ENCODE measurements around the gene GNG7. TPM values are rescaled to one million over a fixed set of nuclear protein-coding genes. Genes with fewer than 3 reads are reported as not detected.

Gene GNG7
- total and polyA plus RNA-seq, 10 of the 15 experiments (the other 5 are each of a cell fraction or from before 2014, with no cell fraction given) = 1.9 to 13.6 (median 6.5) TPM

DNA sequence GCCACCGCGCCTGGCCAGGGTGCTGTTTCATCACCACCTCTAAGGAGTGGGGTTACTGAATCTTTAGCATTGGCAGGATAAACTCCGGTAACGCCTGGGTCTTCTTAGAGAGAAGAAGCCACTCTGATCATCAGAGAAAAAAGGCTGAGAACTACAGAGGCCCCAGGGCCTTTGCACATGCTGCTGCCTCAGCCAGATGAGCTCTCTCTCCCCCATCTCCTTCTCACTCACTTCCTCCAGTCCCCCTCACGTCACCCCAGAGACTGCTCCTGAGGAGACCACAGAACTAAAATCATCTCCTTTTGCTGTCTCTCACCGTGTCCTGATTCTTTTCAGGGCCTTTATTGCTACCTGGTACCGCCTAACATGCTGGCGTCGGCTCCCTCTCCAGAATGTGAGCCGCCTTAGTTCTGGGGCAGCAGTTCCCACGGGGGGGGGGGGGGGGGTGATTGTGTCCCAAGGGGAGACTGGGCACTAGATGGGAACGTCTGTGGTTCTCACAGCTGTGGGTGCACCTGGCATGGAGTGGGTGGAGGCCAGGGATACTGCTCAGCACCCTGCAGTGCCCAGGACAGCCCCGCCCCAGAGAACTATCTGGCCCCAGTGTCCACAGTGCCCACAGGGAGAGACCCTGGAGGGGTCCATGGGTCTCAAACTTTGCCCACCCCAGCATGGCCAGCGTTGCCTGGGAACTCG, 23.8 kb upstream of the GNG7 start:
- ATAC-seq (no peak), FAIRE-seq (no peak), DNase-seq (ENCODE audit: low read depth, low spot score) (no peak)
- no peak overlapping the region for H2AFZ ChIP-seq (ENCODE audit: control insufficient read depth, low read depth, low read length)
- ChIA-PET CTCF (interaction anchor here (1.3 kb wide), 1 partner anchor 78 kb away, joined by 3 read pairs; no protein-coding TSS in a partner anchor), SMC1A (ENCODE audit: uncharacterized antibody, unreplicated experiment) (no interaction called here), POLR2A (no interaction called here), RAD21 (ENCODE audit: unreplicated experiment) (interaction anchor here (1.6 kb wide), 1 partner anchor 78 kb away, joined by 7 read pairs; no protein-coding TSS in a partner anchor)
- no peak overlapping the region for H3K27ac ChIP-seq (ENCODE audit: control insufficient read depth, insufficient read depth)
- H3K4me2 ChIP-seq (ENCODE audit: control insufficient read depth, insufficient read depth) = no peak overlapping the region
- intact Hi-C loops (cut with micrococcal nuclease; ENCODE audit: unreplicated experiment) (no loop called here), in situ Hi-C loops (cut with MboI) (no loop called here)
- no TSS peak for BruUV-seq (replicated peaks)
- no peak overlapping the region for H3K9ac ChIP-seq (ENCODE audit: control insufficient read depth, insufficient read depth, low read length)
- no peaks in the 10 kb centered on the region for H3K4me1 ChIP-seq (ENCODE audit: control insufficient read depth, insufficient read depth, low read length)
- WGBS (ENCODE audit: insufficient coverage, insufficient replicate concordance, low lambda C conversion rate, missing lambda C conversion rate) = 61% methylated on average over 12 of the region's 15 CpGs
- H3K4me3 ChIP-seq = no peak overlapping the region
- H3K79me2 ChIP-seq (ENCODE audit: control insufficient read depth, insufficient read depth, low read length) = no peaks in the 10 kb centered on the region
- H4K20me1 ChIP-seq (ENCODE audit: control insufficient read depth, insufficient read depth) = no peaks in the 10 kb centered on the region
- H3K9me3 ChIP-seq (replicated peaks; ENCODE audit: control insufficient read depth, insufficient read depth, low read length) = no peaks in the 10 kb centered on the region
- H3K27me3 ChIP-seq (replicated peaks in 1 of 2; ENCODE audit: control insufficient read depth in 2 of 2, insufficient read depth in 2 of 2, low read length in 1 of 2) = peaks cover 0 to 2% of the 10 kb centered on the region in 2 experiments; a peak in 1 of 4 replicates
- TF ChIP-seq, protein P1, sequence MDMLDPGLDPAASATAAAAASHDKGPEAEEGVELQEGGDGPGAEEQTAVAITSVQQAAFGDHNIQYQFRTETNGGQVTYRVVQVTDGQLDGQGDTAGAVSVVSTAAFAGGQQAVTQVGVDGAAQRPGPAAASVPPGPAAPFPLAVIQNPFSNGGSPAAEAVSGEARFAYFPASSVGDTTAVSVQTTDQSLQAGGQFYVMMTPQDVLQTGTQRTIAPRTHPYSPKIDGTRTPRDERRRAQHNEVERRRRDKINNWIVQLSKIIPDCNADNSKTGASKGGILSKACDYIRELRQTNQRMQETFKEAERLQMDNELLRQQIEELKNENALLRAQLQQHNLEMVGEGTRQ (IDR thresholded peaks at IDR 0.05; ENCODE audit: borderline replicate concordance, low read depth, low read length) = no peak
- TF ChIP-seq, protein P2, sequence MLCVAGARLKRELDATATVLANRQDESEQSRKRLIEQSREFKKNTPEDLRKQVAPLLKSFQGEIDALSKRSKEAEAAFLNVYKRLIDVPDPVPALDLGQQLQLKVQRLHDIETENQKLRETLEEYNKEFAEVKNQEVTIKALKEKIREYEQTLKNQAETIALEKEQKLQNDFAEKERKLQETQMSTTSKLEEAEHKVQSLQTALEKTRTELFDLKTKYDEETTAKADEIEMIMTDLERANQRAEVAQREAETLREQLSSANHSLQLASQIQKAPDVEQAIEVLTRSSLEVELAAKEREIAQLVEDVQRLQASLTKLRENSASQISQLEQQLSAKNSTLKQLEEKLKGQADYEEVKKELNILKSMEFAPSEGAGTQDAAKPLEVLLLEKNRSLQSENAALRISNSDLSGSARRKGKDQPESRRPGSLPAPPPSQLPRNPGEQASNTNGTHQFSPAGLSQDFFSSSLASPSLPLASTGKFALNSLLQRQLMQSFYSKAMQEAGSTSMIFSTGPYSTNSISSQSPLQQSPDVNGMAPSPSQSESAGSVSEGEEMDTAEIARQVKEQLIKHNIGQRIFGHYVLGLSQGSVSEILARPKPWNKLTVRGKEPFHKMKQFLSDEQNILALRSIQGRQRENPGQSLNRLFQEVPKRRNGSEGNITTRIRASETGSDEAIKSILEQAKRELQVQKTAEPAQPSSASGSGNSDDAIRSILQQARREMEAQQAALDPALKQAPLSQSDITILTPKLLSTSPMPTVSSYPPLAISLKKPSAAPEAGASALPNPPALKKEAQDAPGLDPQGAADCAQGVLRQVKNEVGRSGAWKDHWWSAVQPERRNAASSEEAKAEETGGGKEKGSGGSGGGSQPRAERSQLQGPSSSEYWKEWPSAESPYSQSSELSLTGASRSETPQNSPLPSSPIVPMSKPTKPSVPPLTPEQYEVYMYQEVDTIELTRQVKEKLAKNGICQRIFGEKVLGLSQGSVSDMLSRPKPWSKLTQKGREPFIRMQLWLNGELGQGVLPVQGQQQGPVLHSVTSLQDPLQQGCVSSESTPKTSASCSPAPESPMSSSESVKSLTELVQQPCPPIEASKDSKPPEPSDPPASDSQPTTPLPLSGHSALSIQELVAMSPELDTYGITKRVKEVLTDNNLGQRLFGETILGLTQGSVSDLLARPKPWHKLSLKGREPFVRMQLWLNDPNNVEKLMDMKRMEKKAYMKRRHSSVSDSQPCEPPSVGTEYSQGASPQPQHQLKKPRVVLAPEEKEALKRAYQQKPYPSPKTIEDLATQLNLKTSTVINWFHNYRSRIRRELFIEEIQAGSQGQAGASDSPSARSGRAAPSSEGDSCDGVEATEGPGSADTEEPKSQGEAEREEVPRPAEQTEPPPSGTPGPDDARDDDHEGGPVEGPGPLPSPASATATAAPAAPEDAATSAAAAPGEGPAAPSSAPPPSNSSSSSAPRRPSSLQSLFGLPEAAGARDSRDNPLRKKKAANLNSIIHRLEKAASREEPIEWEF (IDR thresholded peaks at IDR 0.05; ENCODE audit: insufficient replicate concordance, low read depth, low read length) = no peak
- TF ChIP-seq KAT2A (conservative IDR thresholded peaks at IDR 0.05; ENCODE audit: control insufficient read depth, low read depth, low read length) (no peak), TCF7 (IDR thresholded peaks at IDR 0.05; ENCODE audit: borderline replicate concordance) (no peak), SUZ12 (IDR thresholded peaks at IDR 0.05; ENCODE audit: unreplicated experiment) (no peak), SMC3 (IDR thresholded peaks at IDR 0.05; ENCODE audit: borderline replicate concordance, low read length) (no peak), SMARCA5 (IDR thresholded peaks at IDR 0.05) (no peak), NFYA (IDR thresholded peaks at IDR 0.05; ENCODE audit: borderline replicate concordance, low read depth, low read length) (no peak), SRF (IDR thresholded peaks at IDR 0.05; ENCODE audit: low read depth in 2 of 2, low read length in 2 of 2) (no peak)
- TF ChIP-seq, protein P3, sequence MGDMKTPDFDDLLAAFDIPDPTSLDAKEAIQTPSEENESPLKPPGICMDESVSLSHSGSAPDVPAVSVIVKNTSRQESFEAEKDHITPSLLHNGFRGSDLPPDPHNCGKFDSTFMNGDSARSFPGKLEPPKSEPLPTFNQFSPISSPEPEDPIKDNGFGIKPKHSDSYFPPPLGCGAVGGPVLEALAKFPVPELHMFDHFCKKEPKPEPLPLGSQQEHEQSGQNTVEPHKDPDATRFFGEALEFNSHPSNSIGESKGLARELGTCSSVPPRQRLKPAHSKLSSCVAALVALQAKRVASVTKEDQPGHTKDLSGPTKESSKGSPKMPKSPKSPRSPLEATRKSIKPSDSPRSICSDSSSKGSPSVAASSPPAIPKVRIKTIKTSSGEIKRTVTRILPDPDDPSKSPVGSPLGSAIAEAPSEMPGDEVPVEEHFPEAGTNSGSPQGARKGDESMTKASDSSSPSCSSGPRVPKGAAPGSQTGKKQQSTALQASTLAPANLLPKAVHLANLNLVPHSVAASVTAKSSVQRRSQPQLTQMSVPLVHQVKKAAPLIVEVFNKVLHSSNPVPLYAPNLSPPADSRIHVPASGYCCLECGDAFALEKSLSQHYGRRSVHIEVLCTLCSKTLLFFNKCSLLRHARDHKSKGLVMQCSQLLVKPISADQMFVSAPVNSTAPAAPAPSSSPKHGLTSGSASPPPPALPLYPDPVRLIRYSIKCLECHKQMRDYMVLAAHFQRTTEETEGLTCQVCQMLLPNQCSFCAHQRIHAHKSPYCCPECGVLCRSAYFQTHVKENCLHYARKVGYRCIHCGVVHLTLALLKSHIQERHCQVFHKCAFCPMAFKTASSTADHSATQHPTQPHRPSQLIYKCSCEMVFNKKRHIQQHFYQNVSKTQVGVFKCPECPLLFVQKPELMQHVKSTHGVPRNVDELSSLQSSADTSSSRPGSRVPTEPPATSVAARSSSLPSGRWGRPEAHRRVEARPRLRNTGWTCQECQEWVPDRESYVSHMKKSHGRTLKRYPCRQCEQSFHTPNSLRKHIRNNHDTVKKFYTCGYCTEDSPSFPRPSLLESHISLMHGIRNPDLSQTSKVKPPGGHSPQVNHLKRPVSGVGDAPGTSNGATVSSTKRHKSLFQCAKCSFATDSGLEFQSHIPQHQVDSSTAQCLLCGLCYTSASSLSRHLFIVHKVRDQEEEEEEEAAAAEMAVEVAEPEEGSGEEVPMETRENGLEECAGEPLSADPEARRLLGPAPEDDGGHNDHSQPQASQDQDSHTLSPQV (IDR thresholded peaks at IDR 0.05) = no peak
- TF ChIP-seq, protein P4, sequence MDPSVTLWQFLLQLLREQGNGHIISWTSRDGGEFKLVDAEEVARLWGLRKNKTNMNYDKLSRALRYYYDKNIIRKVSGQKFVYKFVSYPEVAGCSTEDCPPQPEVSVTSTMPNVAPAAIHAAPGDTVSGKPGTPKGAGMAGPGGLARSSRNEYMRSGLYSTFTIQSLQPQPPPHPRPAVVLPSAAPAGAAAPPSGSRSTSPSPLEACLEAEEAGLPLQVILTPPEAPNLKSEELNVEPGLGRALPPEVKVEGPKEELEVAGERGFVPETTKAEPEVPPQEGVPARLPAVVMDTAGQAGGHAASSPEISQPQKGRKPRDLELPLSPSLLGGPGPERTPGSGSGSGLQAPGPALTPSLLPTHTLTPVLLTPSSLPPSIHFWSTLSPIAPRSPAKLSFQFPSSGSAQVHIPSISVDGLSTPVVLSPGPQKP (IDR thresholded peaks at IDR 0.05; ENCODE audit: low read depth, low read length) = no peak
- no peaks in the 10 kb centered on the region for H3K36me3 ChIP-seq (ENCODE audit: control insufficient read depth in 2 of 2, insufficient read depth in 2 of 2, low read length in 1 of 2)

Data from GM12878 (cell line).